Subcutaneous adipose tissue (tissue), 4 donors: ENCODE results near the gene FAM193B. TPM values are rescaled to one million over a fixed set of nuclear protein-coding genes. Genes with fewer than 3 reads are reported as not detected.

ENCODE experiments used
- total RNA-seq, 4 donors: library from RNA; depleted of rRNA; stranded (reverse); fragments of >200 nt; gene quantifications; one replicate each; pipeline ENCODE4 v1.1.0, GENCODE V29; 2016
- TF ChIP-seq, protein P1 (sequence below): fragments of 450-650 bp; IDR thresholded peaks from one replicate; pipeline ENCODE4 v1.5.1; 2016; ENCODE audit warnings: low read depth, mild to moderate bottlenecking, control low read depth, antibody characterized with exemption, moderate library complexity

The FAM193B gene
- total RNA-seq, 4 donors from 2014 or later = 25.8 to 95.5 (median 35.5) TPM

GRCh38 chr5:177526191-177526590, 28.2 kb downstream of the FAM193B start:
- TF ChIP-seq, protein P1, sequence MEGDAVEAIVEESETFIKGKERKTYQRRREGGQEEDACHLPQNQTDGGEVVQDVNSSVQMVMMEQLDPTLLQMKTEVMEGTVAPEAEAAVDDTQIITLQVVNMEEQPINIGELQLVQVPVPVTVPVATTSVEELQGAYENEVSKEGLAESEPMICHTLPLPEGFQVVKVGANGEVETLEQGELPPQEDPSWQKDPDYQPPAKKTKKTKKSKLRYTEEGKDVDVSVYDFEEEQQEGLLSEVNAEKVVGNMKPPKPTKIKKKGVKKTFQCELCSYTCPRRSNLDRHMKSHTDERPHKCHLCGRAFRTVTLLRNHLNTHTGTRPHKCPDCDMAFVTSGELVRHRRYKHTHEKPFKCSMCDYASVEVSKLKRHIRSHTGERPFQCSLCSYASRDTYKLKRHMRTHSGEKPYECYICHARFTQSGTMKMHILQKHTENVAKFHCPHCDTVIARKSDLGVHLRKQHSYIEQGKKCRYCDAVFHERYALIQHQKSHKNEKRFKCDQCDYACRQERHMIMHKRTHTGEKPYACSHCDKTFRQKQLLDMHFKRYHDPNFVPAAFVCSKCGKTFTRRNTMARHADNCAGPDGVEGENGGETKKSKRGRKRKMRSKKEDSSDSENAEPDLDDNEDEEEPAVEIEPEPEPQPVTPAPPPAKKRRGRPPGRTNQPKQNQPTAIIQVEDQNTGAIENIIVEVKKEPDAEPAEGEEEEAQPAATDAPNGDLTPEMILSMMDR = no peak

- TF ChIP-seq, protein P1 = no peak
Observed at GRCh38 chr5:177524941-177525655, 29.3 kb downstream of the FAM193B start.

- TF ChIP-seq, protein P1 = no peak
Observed at GRCh38 chr5:177524539-177524900, 29.8 kb downstream of the FAM193B start.

DNA sequence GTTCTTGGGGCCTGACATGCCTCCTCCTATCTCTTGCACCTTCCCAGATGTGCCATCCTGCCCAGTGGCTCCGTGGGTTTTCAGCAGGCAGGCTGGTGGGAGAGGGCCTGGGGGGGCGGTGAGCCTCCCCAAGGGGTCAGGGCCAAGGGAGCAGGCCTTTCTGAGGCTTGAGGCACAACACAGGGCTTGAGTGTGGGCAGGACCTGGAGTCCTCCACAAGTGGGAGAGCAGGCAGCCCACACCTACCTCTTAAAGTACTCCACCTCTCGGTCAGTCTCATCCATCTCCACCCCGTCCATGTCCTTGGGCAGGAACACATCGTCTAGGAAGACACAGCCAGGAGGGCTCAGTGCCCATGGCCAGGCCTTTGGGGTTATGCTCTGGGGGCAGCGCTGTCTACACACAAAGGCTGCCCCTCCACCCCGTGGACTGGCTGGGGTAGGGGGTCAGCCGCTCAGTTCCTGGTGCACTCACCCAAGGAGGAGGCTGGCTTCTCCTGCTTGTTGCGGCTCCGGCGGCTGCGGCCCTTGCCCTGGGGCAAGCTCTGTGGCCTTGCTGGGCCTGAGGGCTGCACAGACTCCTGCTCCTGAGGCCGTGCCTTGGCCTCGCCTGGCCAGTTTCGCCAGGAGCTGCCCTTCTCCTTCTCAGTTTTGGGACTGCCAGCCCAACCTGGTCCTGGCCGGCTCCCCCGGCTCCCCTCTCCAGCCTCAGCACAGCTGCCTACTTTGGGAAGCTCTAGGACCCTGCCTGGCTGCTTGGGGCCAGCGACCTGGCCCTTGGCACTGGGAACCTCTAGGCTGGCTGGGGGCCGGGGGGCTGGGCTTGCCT, 30.4 kb downstream of the FAM193B start:
- TF ChIP-seq, protein P1 = no peak

DNA sequence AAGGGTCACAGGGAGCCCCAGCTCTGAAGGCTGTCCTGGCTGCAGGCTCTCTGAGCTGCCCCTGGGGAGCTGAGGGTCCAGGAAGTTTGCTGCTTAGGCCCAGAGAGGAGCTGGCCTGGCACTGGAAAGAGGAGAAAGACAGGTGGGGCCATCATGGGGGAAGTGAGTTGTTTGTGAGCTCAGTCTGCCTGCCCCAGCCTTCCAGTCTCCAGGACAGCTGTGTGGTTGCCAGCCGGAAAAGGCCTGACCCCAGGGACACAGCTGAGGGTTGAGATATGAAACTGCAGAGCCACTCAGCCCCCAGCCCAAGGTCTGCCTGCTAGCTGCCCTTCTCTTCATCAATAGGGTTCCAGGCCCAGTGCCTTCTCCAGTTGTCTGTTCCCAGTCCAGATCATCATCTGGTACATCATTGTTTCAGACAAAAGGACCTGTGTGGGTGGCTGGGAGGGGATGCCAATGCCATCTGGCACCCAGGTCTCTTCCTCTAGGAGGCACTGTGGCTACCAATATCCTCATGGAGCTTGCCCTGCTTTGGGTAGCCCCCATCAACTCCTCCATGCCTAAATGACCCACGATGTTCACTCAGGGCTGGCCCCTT, 33.3 kb downstream of the FAM193B start:
- TF ChIP-seq, protein P1 = no peak

GRCh38 chr5:177520271-177520670, 34.1 kb downstream of the FAM193B start:
- TF ChIP-seq, protein P1 = no peak
